Measurements from ENCODE around the gene APBA1. TPM values are rescaled to one million over a fixed set of nuclear protein-coding genes. Genes with fewer than 3 reads are reported as not detected.

Gene APBA1
- polyA plus RNA-seq, 3 donors = 1.6 TPM; not detected in 2

DNA sequence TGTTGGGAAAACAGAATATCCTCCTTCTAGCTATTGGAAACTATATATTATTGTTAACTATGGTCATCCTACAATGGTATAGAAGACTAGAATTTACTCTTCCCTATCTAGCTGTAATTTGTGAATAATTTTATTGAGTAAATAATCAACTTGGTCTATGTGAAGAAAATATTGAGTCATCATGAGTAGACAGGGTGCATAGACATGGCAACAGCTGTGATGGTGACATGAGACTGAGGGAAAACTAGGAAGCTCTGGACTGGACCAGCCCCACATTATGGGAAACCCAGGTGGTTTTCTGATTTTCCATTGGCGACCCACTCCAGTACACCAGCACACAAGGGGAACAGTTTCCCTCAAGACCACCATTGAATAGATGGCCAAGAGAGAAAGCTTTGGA is 95.0 kb downstream of the APBA1 start:
- Mint-ChIP-seq H3K9me3 (peaks cover 0 to 2% (median 0%) of the 10 kb centered on the region in 7 donors), H3K27me3 (ENCODE audit: low read depth in 3 of 3) (peaks cover 0 to 2% (median 0%) of the 10 kb centered on the region in 3 donors), H3K27ac (no peak overlapping the region), H3K4me3 (no peak overlapping the region), H3K36me3 (no peaks in the 10 kb centered on the region), H3K4me1 (peaks cover 1% of the 10 kb centered on the region)
- intact Hi-C loops (cut with micrococcal nuclease) = no loop called here
- H3K27ac ChIP-seq (ENCODE audit: low read depth in 1 of 2, low read length in 2 of 2) = no peak overlapping the region
- no peak overlapping the region for H3K9ac ChIP-seq (ENCODE audit: insufficient read depth, low read length, poor library complexity, severe bottlenecking)
- DNase-seq = no peak
- H3K36me3 ChIP-seq (replicated peaks in 1 of 2; ENCODE audit: control insufficient read depth in 1 of 2, insufficient read depth in 2 of 2, low read length in 2 of 2) = no peaks in the 10 kb centered on the region
- no peaks in the 10 kb centered on the region for H3K9me3 ChIP-seq (replicated peaks in 1 of 2; ENCODE audit: control insufficient read depth in 1 of 2, insufficient read depth in 1 of 2, low read length in 2 of 2)
- WGBS (ENCODE audit: insufficient coverage) = no CpG with 5 or more reads among the region's 1 CpG
- peaks cover 4 to 5% of the 10 kb centered on the region in 2 donors for H3K4me1 ChIP-seq (ENCODE audit: control insufficient read depth in 1 of 2, insufficient read depth in 2 of 2, low read length in 2 of 2)
- no peak overlapping the region for H2AFZ ChIP-seq (ENCODE audit: insufficient read depth, low read depth, low read length, poor library complexity, severe bottlenecking)
- TF ChIP-seq, protein P1, sequence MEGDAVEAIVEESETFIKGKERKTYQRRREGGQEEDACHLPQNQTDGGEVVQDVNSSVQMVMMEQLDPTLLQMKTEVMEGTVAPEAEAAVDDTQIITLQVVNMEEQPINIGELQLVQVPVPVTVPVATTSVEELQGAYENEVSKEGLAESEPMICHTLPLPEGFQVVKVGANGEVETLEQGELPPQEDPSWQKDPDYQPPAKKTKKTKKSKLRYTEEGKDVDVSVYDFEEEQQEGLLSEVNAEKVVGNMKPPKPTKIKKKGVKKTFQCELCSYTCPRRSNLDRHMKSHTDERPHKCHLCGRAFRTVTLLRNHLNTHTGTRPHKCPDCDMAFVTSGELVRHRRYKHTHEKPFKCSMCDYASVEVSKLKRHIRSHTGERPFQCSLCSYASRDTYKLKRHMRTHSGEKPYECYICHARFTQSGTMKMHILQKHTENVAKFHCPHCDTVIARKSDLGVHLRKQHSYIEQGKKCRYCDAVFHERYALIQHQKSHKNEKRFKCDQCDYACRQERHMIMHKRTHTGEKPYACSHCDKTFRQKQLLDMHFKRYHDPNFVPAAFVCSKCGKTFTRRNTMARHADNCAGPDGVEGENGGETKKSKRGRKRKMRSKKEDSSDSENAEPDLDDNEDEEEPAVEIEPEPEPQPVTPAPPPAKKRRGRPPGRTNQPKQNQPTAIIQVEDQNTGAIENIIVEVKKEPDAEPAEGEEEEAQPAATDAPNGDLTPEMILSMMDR (IDR thresholded peaks at IDR 0.05) = no peak
- H3K4me2 ChIP-seq (replicated peaks; ENCODE audit: extremely low read depth, low read length, poor library complexity, severe bottlenecking) = no peak overlapping the region
- H3K79me2 ChIP-seq (ENCODE audit: insufficient read depth, low read length) = no peaks in the 10 kb centered on the region
- no peaks in the 10 kb centered on the region for H4K20me1 ChIP-seq (ENCODE audit: insufficient read depth, low read length)
- no peaks in the 10 kb centered on the region for H3K27me3 ChIP-seq (ENCODE audit: control insufficient read depth in 2 of 2, insufficient read depth in 2 of 2, low read length in 2 of 2)
- no peak overlapping the region for H3K4me3 ChIP-seq (replicated peaks in 1 of 3; ENCODE audit: low read depth in 2 of 3, low read length in 3 of 3)

- TF ChIP-seq, protein P1 (IDR thresholded peaks at IDR 0.05) = no peak
- 92% methylated on average over 3 of the region's 4 CpGs for WGBS (ENCODE audit: insufficient coverage)
- intact Hi-C loops (cut with micrococcal nuclease) = no loop called here
- H3K9me3 ChIP-seq (replicated peaks in 1 of 2; ENCODE audit: control insufficient read depth in 1 of 2, insufficient read depth in 1 of 2, low read length in 2 of 2) = no peaks in the 10 kb centered on the region
- H3K27ac ChIP-seq (ENCODE audit: low read depth in 1 of 2, low read length in 2 of 2) = no peak overlapping the region
- H3K4me1 Mint-ChIP-seq = no peaks in the 10 kb centered on the region
- H3K4me3 ChIP-seq (replicated peaks in 1 of 3; ENCODE audit: low read depth in 2 of 3, low read length in 3 of 3) = no peak overlapping the region
- H3K9me3 Mint-ChIP-seq = peaks cover 0 to 2% (median 0%) of the 10 kb centered on the region in 7 donors
- H3K4me2 ChIP-seq (replicated peaks; ENCODE audit: extremely low read depth, low read length, poor library complexity, severe bottlenecking) = no peak overlapping the region
- H2AFZ ChIP-seq (ENCODE audit: insufficient read depth, low read depth, low read length, poor library complexity, severe bottlenecking) = no peak overlapping the region
- DNase-seq = no peak
- H4K20me1 ChIP-seq (ENCODE audit: insufficient read depth, low read length) = no peaks in the 10 kb centered on the region
- H3K27ac Mint-ChIP-seq = no peak overlapping the region
- no peaks in the 10 kb centered on the region for H3K4me1 ChIP-seq (ENCODE audit: control insufficient read depth in 1 of 2, insufficient read depth in 2 of 2, low read length in 2 of 2)
- no peak overlapping the region for H3K9ac ChIP-seq (ENCODE audit: insufficient read depth, low read length, poor library complexity, severe bottlenecking)
- no peaks in the 10 kb centered on the region for H3K36me3 ChIP-seq (replicated peaks in 1 of 2; ENCODE audit: control insufficient read depth in 1 of 2, insufficient read depth in 2 of 2, low read length in 2 of 2)
- H3K27me3 ChIP-seq (ENCODE audit: control insufficient read depth in 2 of 2, insufficient read depth in 2 of 2, low read length in 2 of 2) = no peaks in the 10 kb centered on the region
- no peaks in the 10 kb centered on the region for H3K36me3 Mint-ChIP-seq
- peaks cover 0 to 4% (median 0%) of the 10 kb centered on the region in 3 donors for H3K27me3 Mint-ChIP-seq (ENCODE audit: low read depth in 3 of 3)
- no peak overlapping the region for H3K4me3 Mint-ChIP-seq
- H3K79me2 ChIP-seq (ENCODE audit: insufficient read depth, low read length) = no peaks in the 10 kb centered on the region
Observed at GRCh38 chr9:69574057-69574456, 98.1 kb downstream of the APBA1 start.
